PC-3 (cell line): ENCODE measurements around the gene MAML2. TPM values are rescaled to one million over a fixed set of nuclear protein-coding genes. Genes with fewer than 3 reads are reported as not detected.
A peak's percentile ranks its signal among the peaks of the same experiment; 100 is the strongest.

Experiments
- ATAC-seq: fragments of 200-7000 bp; cut with Tn5 transposase; 2 replicates; pipeline ENCODE4 v1.9.1; 2020; ENCODE audit warnings: mild to moderate bottlenecking, moderate library complexity
- BruUV-seq: library from RNA; stranded (reverse); fragments of 400-500 nt; replicated peaks from 2 replicates; lab custom pipeline; 2021; lab: Mats Ljungman, UMichigan
- CTCF ChIA-PET: fragments of 300-600 bp; sonication (Branson Sonifier 250); formaldehyde crosslinking; loops from one replicate; lab custom pipeline; 2022; ENCODE audit warnings: antibody characterized with exemption; lab: Charles Lee
- POLR2A ChIA-PET: fragments of 300-600 bp; sonication (Branson Sonifier 250); formaldehyde crosslinking; loops from one replicate; lab custom pipeline; 2022; ENCODE audit warnings: antibody characterized with exemption; ENCODE audit not compliant: unreplicated experiment; lab: Charles Lee
- DNase-seq: peaks from one replicate; pipeline ENCODE4 v3.0.0-alpha.2; 2015
- H2AFZ ChIP-seq: fragments of 300-600 bp; sonication (generic); 2 replicates; pipeline ENCODE4 v1.6.0; 2016; ENCODE audit warnings: antibody characterized with exemption, low read length
- H3F3A ChIP-seq: fragments of 300-600 bp; sonication (generic); one replicate; pipeline ENCODE4 v1.6.0; 2017; ENCODE audit warnings: antibody characterized with exemption, low read length, control low read depth, mild to moderate bottlenecking; ENCODE audit not compliant: unreplicated experiment
- H3K27ac ChIP-seq: fragments of 300-600 bp; sonication (generic); 2 replicates; pipeline ENCODE4 v1.5.1; 2016; ENCODE audit warnings: mild to moderate bottlenecking, low read length
- H3K27me3 ChIP-seq: fragments of 300-600 bp; sonication (generic); 2 replicates; pipeline ENCODE4 v1.6.1; 2016; ENCODE audit warnings: low read length, mixed read lengths
- H3K36me3 ChIP-seq: fragments of 300-600 bp; sonication (generic); 2 replicates; pipeline ENCODE4 v1.6.1; 2016; ENCODE audit warnings: low read depth, mixed run types, low read length, mixed read lengths
- H3K4me1 ChIP-seq: fragments of 300-600 bp; sonication (generic); 2 replicates; pipeline ENCODE4 v1.5.1; 2016; ENCODE audit warnings: low read length; ENCODE audit not compliant: insufficient read depth
- H3K4me2 ChIP-seq: fragments of 300-600 bp; sonication (generic); 2 replicates; pipeline ENCODE4 v1.6.0; 2016; ENCODE audit warnings: low read length
- H3K4me3 ChIP-seq: fragments of 300-600 bp; sonication (generic); 2 replicates; pipeline ENCODE4 v1.5.1; 2016; ENCODE audit warnings: mild to moderate bottlenecking, low read length, mixed read lengths
- H3K79me2 ChIP-seq: fragments of 300-600 bp; sonication (generic); 2 replicates; pipeline ENCODE4 v1.6.1; 2017; ENCODE audit warnings: low read length, mixed read lengths
- H3K9ac ChIP-seq: fragments of 300-600 bp; sonication (generic); 2 replicates; pipeline ENCODE4 v1.6.0; 2016; ENCODE audit warnings: mild to moderate bottlenecking, low read length
- H3K9me2 ChIP-seq: fragments of 300-600 bp; sonication (generic); replicated peaks from 2 replicates; pipeline ENCODE4 v1.6.1; 2016; ENCODE audit warnings: mixed run types, low read length, mixed read lengths
- H3K9me3 ChIP-seq: fragments of 300-600 bp; sonication (generic); 2 replicates; pipeline ENCODE4 v1.6.1; 2016; ENCODE audit warnings: low read length, mixed read lengths
- H4K20me1 ChIP-seq: fragments of 300-600 bp; sonication (generic); 2 replicates; pipeline ENCODE4 v1.6.1; 2016; ENCODE audit warnings: low read length, mixed read lengths
- EZH2 ChIP-seq: fragments of 300-600 bp; sonication (generic); IDR thresholded peaks from one replicate; pipeline ENCODE4 v1.6.1; 2017; ENCODE audit warnings: antibody characterized with exemption, mild to moderate bottlenecking, low read length; ENCODE audit not compliant: unreplicated experiment
- EZH2phosphoT487 ChIP-seq: fragments of 300-600 bp; sonication (generic); IDR thresholded peaks from 2 replicates; pipeline ENCODE4 v1.6.1; 2018; ENCODE audit warnings: mild to moderate bottlenecking, antibody characterized with exemption, low read length, borderline replicate concordance
- intact Hi-C: fragments of 100-400 bp; cut with micrococcal nuclease; formaldehyde crosslinking; loops from 2 replicates; pipeline ENCODE4 v1.9.0; 2023
- total RNA-seq: library from RNA; depleted of rRNA; stranded (reverse); fragments of >200 nt; gene quantifications from 2 replicates; pipeline ENCODE4 v1.2.3, GENCODE V29; 2014
- TF ChIP-seq, protein P1 (sequence below): fragments of 300-600 bp; sonication (generic); conservative IDR thresholded peaks from 2 replicates; pipeline ENCODE4 v1.5.1; 2017; ENCODE audit warnings: antibody characterized with exemption, low read depth, mild to moderate bottlenecking, low read length

The MAML2 gene
- total RNA-seq, 1 experiment from 2014 or later = 10.9 TPM

DNA sequence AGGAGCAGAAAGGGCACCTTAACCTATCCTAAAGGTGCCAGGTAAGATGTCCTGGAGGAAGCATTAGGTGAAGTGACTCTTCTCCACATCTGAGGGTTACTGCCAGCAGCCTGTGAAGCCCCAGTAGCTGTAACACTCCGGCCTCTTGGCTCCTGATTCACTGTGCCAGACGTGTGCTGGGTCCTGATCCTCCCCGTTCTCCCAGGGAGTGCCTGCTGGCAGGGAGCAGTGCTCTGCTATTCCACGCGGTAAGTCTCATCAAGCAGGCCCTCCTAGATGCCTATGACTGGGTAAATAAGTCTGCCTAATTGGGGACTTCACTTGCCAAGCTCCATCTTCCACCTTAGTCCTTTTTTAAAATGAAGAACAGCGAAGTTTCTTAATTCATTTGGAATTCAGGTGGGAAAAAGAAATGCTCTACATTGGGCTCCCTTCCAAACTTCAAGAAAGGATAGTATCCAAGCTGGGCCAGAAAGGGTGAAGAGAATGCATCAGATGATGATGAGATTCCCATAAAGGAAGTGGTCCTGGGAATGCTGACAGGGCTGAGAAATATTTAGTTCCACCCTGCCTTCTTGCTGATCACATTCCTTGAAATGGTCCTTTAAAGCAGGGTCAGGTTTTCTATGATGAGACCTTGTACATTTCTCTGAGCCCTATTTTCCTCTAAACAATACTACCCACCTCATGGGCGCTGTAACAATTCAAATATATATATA lies 188.0 kb downstream of the MAML2 start:
- POLR2A ChIA-PET = interaction anchor here (0.6 kb wide), 1 partner anchor 18 kb away, joined by 23 read pairs; no protein-coding TSS in a partner anchor
- intact Hi-C loops = no loop called here
- H3K79me2 ChIP-seq = 0 out of 2 replicates have a peak, but pooled peaks cover 3% of the 10 kb centered on the region
- no peaks in the 10 kb centered on the region for H3F3A ChIP-seq
- H3K27ac ChIP-seq = peak overlapping the region; percentile 43
- CTCF ChIA-PET = interaction anchor here (0.8 to 1.4 kb wide), 3 partner anchors 63 to 239 kb away, joined by 3 to 5 read pairs (median 5); partner anchors contain the start of gene MAML2
- peak; percentile 26 for DNase-seq
- BruUV-seq = no TSS peak
- TF ChIP-seq, protein P1, sequence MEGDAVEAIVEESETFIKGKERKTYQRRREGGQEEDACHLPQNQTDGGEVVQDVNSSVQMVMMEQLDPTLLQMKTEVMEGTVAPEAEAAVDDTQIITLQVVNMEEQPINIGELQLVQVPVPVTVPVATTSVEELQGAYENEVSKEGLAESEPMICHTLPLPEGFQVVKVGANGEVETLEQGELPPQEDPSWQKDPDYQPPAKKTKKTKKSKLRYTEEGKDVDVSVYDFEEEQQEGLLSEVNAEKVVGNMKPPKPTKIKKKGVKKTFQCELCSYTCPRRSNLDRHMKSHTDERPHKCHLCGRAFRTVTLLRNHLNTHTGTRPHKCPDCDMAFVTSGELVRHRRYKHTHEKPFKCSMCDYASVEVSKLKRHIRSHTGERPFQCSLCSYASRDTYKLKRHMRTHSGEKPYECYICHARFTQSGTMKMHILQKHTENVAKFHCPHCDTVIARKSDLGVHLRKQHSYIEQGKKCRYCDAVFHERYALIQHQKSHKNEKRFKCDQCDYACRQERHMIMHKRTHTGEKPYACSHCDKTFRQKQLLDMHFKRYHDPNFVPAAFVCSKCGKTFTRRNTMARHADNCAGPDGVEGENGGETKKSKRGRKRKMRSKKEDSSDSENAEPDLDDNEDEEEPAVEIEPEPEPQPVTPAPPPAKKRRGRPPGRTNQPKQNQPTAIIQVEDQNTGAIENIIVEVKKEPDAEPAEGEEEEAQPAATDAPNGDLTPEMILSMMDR = no peak
- TF ChIP-seq EZH2 (no peak), EZH2phosphoT487 (no peak)
- H2AFZ ChIP-seq = no peak overlapping the region
- H3K4me1 ChIP-seq = peaks cover 40% of the 10 kb centered on the region
- H3K9me3 ChIP-seq = no peaks in the 10 kb centered on the region
- H4K20me1 ChIP-seq = no peaks in the 10 kb centered on the region
- ATAC-seq = no peak
- no peak overlapping the region for H3K4me2 ChIP-seq
- no peaks in the 10 kb centered on the region for H3K36me3 ChIP-seq
- H3K4me3 ChIP-seq = no peak overlapping the region
- H3K9me2 ChIP-seq = no peaks in the 10 kb centered on the region
- H3K27me3 ChIP-seq = no peaks in the 10 kb centered on the region
- H3K9ac ChIP-seq = no peak overlapping the region

DNA sequence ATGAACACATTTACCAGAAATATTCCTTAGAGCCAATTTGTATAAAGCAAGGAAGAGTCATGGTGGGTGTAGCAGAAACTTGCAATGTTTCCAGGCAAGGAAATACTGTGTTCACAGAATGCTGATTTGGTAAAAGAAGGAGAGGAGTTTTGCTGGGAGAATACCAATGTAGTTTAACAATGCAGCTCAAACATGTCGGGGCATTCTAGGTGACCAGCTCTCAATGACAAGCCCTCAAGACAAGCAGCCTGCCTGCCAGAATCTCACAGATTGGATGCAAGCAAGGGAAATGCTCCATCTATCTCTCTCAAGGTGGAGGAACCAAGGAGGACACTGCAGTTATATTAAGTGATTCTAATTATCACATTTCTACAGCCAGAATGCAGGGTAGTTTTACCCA lies 190.4 kb downstream of the MAML2 start:
- DNase-seq (no peak), ATAC-seq (no peak)
- CTCF ChIA-PET = no interaction called here
- intact Hi-C loops = no loop called here
- Histone ChIP-seq H3K9me3 (no peaks in the 10 kb centered on the region), H4K20me1 (no peaks in the 10 kb centered on the region), H3K27ac (no peak overlapping the region), H3K36me3 (no peaks in the 10 kb centered on the region), H2AFZ (no peak overlapping the region), H3F3A (no peaks in the 10 kb centered on the region), H3K4me2 (no peak overlapping the region), H3K4me3 (no peak overlapping the region), H3K9me2 (no peaks in the 10 kb centered on the region), H3K9ac (no peak overlapping the region), H3K4me1 (peaks cover 52% of the 10 kb centered on the region), H3K27me3 (no peaks in the 10 kb centered on the region), H3K79me2 (0 out of 2 replicates have a peak, but pooled peaks cover 3% of the 10 kb centered on the region)
- POLR2A ChIA-PET = no interaction called here
- no TSS peak for BruUV-seq
- TF ChIP-seq EZH2phosphoT487 (no peak), EZH2 (no peak)
- TF ChIP-seq, protein P1 = no peak

DNA sequence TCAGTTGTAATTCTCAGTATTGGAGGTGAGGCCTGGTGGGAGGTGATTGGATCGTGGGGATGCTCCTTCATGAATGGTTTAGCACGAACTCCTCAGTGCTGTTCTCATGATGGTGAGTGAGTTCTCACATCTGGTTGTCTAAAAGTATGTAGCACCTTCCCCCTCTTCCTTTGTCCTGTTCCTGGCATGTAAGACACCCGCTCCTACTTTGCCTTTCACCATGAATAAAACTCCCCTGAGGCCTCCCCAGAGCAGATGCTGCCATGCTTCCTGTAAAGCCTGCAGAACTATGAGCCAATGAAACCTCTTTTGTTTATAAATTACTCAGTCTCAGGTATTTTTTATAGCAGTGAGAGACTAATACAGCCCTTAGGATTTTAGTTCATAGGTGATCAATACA lies 191.5 kb downstream of the MAML2 start:
- H3K36me3 ChIP-seq = no peaks in the 10 kb centered on the region
- 0 out of 2 replicates have a peak, but pooled peaks cover 3% of the 10 kb centered on the region for H3K79me2 ChIP-seq
- H3K9ac ChIP-seq = no peak overlapping the region
- H3K4me2 ChIP-seq = no peak overlapping the region
- intact Hi-C loops = no loop called here
- no peaks in the 10 kb centered on the region for H3K9me2 ChIP-seq
- no peak for ATAC-seq
- no peak overlapping the region for H3K27ac ChIP-seq
- H3K4me3 ChIP-seq = no peak overlapping the region
- no peak for TF ChIP-seq EZH2
- no peak for TF ChIP-seq EZH2phosphoT487
- TF ChIP-seq, protein P1 = no peak
- H4K20me1 ChIP-seq = no peaks in the 10 kb centered on the region
- no peaks in the 10 kb centered on the region for H3K9me3 ChIP-seq
- H3K27me3 ChIP-seq = no peaks in the 10 kb centered on the region
- H3F3A ChIP-seq = no peaks in the 10 kb centered on the region
- H2AFZ ChIP-seq = no peak overlapping the region
- BruUV-seq = no TSS peak
- ChIA-PET CTCF (no interaction called here), POLR2A (interaction anchor here (0.6 kb wide), 1 partner anchor 363 kb away, joined by 9 read pairs; no protein-coding TSS in a partner anchor)
- DNase-seq = no peak
- H3K4me1 ChIP-seq = peaks cover 52% of the 10 kb centered on the region
